Right ventricle myocardium superior (tissue), 1 donor: ENCODE measurements around the gene FGF16. TPM values are rescaled to one million over a fixed set of nuclear protein-coding genes. Genes with fewer than 3 reads are reported as not detected.
"Not testable (repeated sequence)": the region's sequence is repeated elsewhere in the genome, so short reads cannot be mapped to it uniquely, and the experiment has no call there.

Experiments
- ATAC-seq: fragments of 200-7000 bp; cut with Tn5 transposase; one replicate; pipeline ENCODE4 v1.9.1; 2020; ENCODE audit warnings: mild to moderate bottlenecking; ENCODE audit not compliant: poor library complexity
- DNase-seq: peaks from one replicate; pipeline ENCODE4 v3.0.0-alpha.2; 2020
- intact Hi-C: fragments of 100-400 bp; cut with DNase I; formaldehyde crosslinking; loops from one replicate; pipeline ENCODE4 v1.11.2; 2022
- long read RNA-seq: library from polyadenylated mRNA; unstranded; transcript quantifications from one replicate; pipeline ENCODE4 v2.0.0, GENCODE V29; 2021
- total RNA-seq: library from RNA; stranded (reverse); fragmentation: NEBNext Ultra II Directional; extraction: Animal tissue kit (Norgen Biotek cat#: 25700); gene quantifications from one replicate; pipeline ENCODE4 v1.2.1, GENCODE V29; 2021
- donor health status: DM: no; HTN: yes; CAD: no; lungs with severe emphysema.

Gene FGF16
- total RNA-seq = not detected
- long read RNA-seq = 0 reads

GRCh38 chrX:77446908-77447652 lies at the start of gene FGF16:
Gene FGF16 (plus strand): TSS chrX:77447389. CDS start chrX:77447675, 286 bp downstream.
- intact Hi-C loops = no loop called here
- ATAC-seq = peak; percentile 52
- no peak for DNase-seq

GRCh38 chrX:77398330-77398954 lies 48.7 kb upstream of the FGF16 start:
- ATAC-seq = no peak

GRCh38 chrX:77404419-77404818 lies 42.8 kb upstream of the FGF16 start:
- DNase-seq (no peak), ATAC-seq (no peak)
- intact Hi-C loops = no loop called here

More at GRCh38 chrX:77398330-77398954, 48.7 kb upstream of the FGF16 start:
- intact Hi-C loops = no loop called here
- DNase-seq = no peak

GRCh38 chrX:77407821-77408220 lies 39.4 kb upstream of the FGF16 start:
- ATAC-seq, DNase-seq, intact Hi-C loops: not testable (repeated sequence)

GRCh38 chrX:77412631-77413030 lies 34.6 kb upstream of the FGF16 start:
- intact Hi-C loops = no loop called here
- DNase-seq (no peak), ATAC-seq (no peak)

GRCh38 chrX:77415161-77415560 lies 32.0 kb upstream of the FGF16 start:
- no peak for ATAC-seq
- intact Hi-C loops = no loop called here
- DNase-seq = no peak

GRCh38 chrX:77415882-77416281 lies 31.3 kb upstream of the FGF16 start:
- DNase-seq = no peak
- ATAC-seq = no peak
- intact Hi-C loops = no loop called here

GRCh38 chrX:77422891-77423648 lies 24.1 kb upstream of the FGF16 start:
- no peak for ATAC-seq
- intact Hi-C loops = no loop called here
- no peak for DNase-seq

GRCh38 chrX:77426811-77427210 lies 20.4 kb upstream of the FGF16 start:
- intact Hi-C loops = no loop called here
- DNase-seq (no peak), ATAC-seq (no peak)

- DNase-seq (no peak), ATAC-seq (no peak)
- intact Hi-C loops = no loop called here
Observed at GRCh38 chrX:77427611-77428010, 19.6 kb upstream of the FGF16 start.

GRCh38 chrX:77428551-77428950 lies 18.6 kb upstream of the FGF16 start:
- ATAC-seq = no peak
- no peak for DNase-seq
- intact Hi-C loops = no loop called here

- intact Hi-C loops = no loop called here
- ATAC-seq (peak; percentile 83), DNase-seq (peak; percentile 39)
Observed at GRCh38 chrX:77431227-77431626, 16.0 kb upstream of the FGF16 start.

GRCh38 chrX:77433001-77433400 lies 14.2 kb upstream of the FGF16 start:
- intact Hi-C loops = no loop called here
- DNase-seq = no peak
- ATAC-seq = no peak

GRCh38 chrX:77434962-77435361 lies 12.2 kb upstream of the FGF16 start:
- intact Hi-C loops = no loop called here
- ATAC-seq = no peak

GRCh38 chrX:77436271-77436670 lies 10.9 kb upstream of the FGF16 start:
- intact Hi-C loops = no loop called here
- DNase-seq (no peak), ATAC-seq (no peak)

More at GRCh38 chrX:77434962-77435361, 12.2 kb upstream of the FGF16 start:
- DNase-seq = no peak

- intact Hi-C loops = no loop called here
- no peak for DNase-seq
- no peak for ATAC-seq
Observed at GRCh38 chrX:77436682-77437081, 10.5 kb upstream of the FGF16 start.

GRCh38 chrX:77440330-77440729 lies 6.9 kb upstream of the FGF16 start:
- no peak for ATAC-seq
- no peak for DNase-seq
- intact Hi-C loops = no loop called here

GRCh38 chrX:77441033-77441432 lies 6.2 kb upstream of the FGF16 start:
- intact Hi-C loops = no loop called here
- DNase-seq (no peak), ATAC-seq (no peak)

GRCh38 chrX:77441479-77441878 lies 5.7 kb upstream of the FGF16 start:
- intact Hi-C loops = no loop called here
- ATAC-seq (no peak), DNase-seq (no peak)

GRCh38 chrX:77442728-77443127 lies 4.5 kb upstream of the FGF16 start:
- intact Hi-C loops = no loop called here
- no peak for DNase-seq
- ATAC-seq = no peak
